Measurements from ENCODE around the gene C1orf52.

- TF ChIP-seq POLR2A (IDR thresholded peaks at IDR 0.05): no peak
- TF ChIP-seq CTCF (IDR thresholded peaks at IDR 0.05): no peak
- no peak for TF ChIP-seq POLR2AphosphoS5 (IDR thresholded peaks at IDR 0.05)
Measured at GRCh38 chr1:85225624-85226380, 33.7 kb downstream of the C1orf52 start.
